SK-N-SH treated with all-trans-retinoic acid at 6 μM for 48 hours (cell line): ENCODE data around the gene LOXHD1.

Experiments
- ATAC-seq: fragments of 200-7000 bp; cut with Tn5 transposase; 3 replicates; pipeline ENCODE4 v1.9.1; 2020; ENCODE audit warnings: mild to moderate bottlenecking, moderate library complexity
- ARNTL ChIP-seq: fragments of 450-650 bp; formaldehyde crosslinking; IDR thresholded peaks from 2 replicates; pipeline ENCODE4 v1.5.0; 2020; ENCODE audit warnings: low read depth, mild to moderate bottlenecking, moderate library complexity, borderline replicate concordance
- BACH2 ChIP-seq: fragments of 250-450 bp; sonication (Bioruptor Pico); IDR thresholded peaks from 2 replicates; pipeline ENCODE4 v1.9.0; 2021; ENCODE audit warnings: mild to moderate bottlenecking, borderline replicate concordance
- CSDC2 ChIP-seq: fragments of 250-450 bp; sonication (Bioruptor Pico); IDR thresholded peaks from 2 replicates; pipeline ENCODE4 v1.5.0; 2020; ENCODE audit warnings: mild to moderate bottlenecking, moderate library complexity
- GLIS3 ChIP-seq: fragments of 250-450 bp; sonication (Bioruptor Pico); IDR thresholded peaks from 2 replicates; pipeline ENCODE4 v1.5.0; 2020; ENCODE audit warnings: mild to moderate bottlenecking, moderate library complexity
- OSR1 ChIP-seq: fragments of 250-450 bp; sonication (Bioruptor Pico); IDR thresholded peaks from 2 replicates; pipeline ENCODE4 v1.8.0; 2022; ENCODE audit warnings: moderate library complexity, mild to moderate bottlenecking, inconsistent platforms
- PPARA ChIP-seq: fragments of 250-450 bp; sonication (Bioruptor Pico); IDR thresholded peaks from 2 replicates; pipeline ENCODE4 v1.5.0; 2020; ENCODE audit warnings: mild to moderate bottlenecking, borderline replicate concordance
- RARB ChIP-seq: fragments of 250-450 bp; sonication (Bioruptor Pico); IDR thresholded peaks from 2 replicates; pipeline ENCODE4 v1.8.0; 2021; ENCODE audit warnings: mild to moderate bottlenecking, moderate library complexity
- SNAI2 ChIP-seq: fragments of 250-450 bp; sonication (Bioruptor Pico); IDR thresholded peaks from 2 replicates; pipeline ENCODE4 v1.5.0; 2020; ENCODE audit warnings: mild to moderate bottlenecking, moderate library complexity
- TCF4 ChIP-seq: fragments of 250-450 bp; sonication (Bioruptor Pico); IDR thresholded peaks from 2 replicates; pipeline ENCODE4 v1.8.0; 2021; ENCODE audit warnings: mild to moderate bottlenecking, moderate library complexity, borderline replicate concordance
- TOX ChIP-seq: fragments of 250-450 bp; sonication (Bioruptor Pico); IDR thresholded peaks from 2 replicates; pipeline ENCODE4 v1.8.0; 2021; ENCODE audit warnings: mild to moderate bottlenecking, moderate library complexity, borderline replicate concordance
- ZC3H10 ChIP-seq: fragments of 250-450 bp; sonication (Bioruptor Pico); IDR thresholded peaks from 2 replicates; pipeline ENCODE4 v1.5.1; 2021; ENCODE audit warnings: mild to moderate bottlenecking, moderate library complexity
- ZFP3 ChIP-seq: fragments of 250-450 bp; sonication (Bioruptor Pico); IDR thresholded peaks from 2 replicates; pipeline ENCODE4 v1.5.0; 2020; ENCODE audit warnings: mild to moderate bottlenecking, moderate library complexity
- ZFP30 ChIP-seq: fragments of 450-650 bp; formaldehyde crosslinking; IDR thresholded peaks from 2 replicates; pipeline ENCODE4 v1.5.0; 2022; ENCODE audit warnings: mild to moderate bottlenecking, moderate library complexity
- ZNF565 ChIP-seq: fragments of 450-650 bp; formaldehyde crosslinking; conservative IDR thresholded peaks from 2 replicates; pipeline ENCODE4 v1.5.0; 2020; ENCODE audit warnings: low read depth, mild to moderate bottlenecking, moderate library complexity
- ZNF70 ChIP-seq: fragments of 450-650 bp; formaldehyde crosslinking; IDR thresholded peaks from 2 replicates; pipeline ENCODE4 v1.5.0; 2020; ENCODE audit warnings: mild to moderate bottlenecking, moderate library complexity
- ZNF8 ChIP-seq: fragments of 450-650 bp; formaldehyde crosslinking; IDR thresholded peaks from 2 replicates; pipeline ENCODE4 v1.5.0; 2020; ENCODE audit warnings: mild to moderate bottlenecking, moderate library complexity
- TF ChIP-seq, protein P1 (sequence below): fragments of 250-450 bp; sonication (Bioruptor Pico); IDR thresholded peaks from 2 replicates; pipeline ENCODE4 v1.8.0; 2021; ENCODE audit warnings: low read depth, mild to moderate bottlenecking, moderate library complexity, borderline replicate concordance
- TF ChIP-seq, protein P2 (sequence below): fragments of 250-450 bp; sonication (Bioruptor Pico); IDR thresholded peaks from 2 replicates; pipeline ENCODE4 v1.5.1; 2021; ENCODE audit warnings: mild to moderate bottlenecking, moderate library complexity
- TF ChIP-seq, protein P3 (sequence below): fragments of 250-450 bp; sonication (Bioruptor Pico); IDR thresholded peaks from 2 replicates; pipeline ENCODE4 v1.8.0; 2020; ENCODE audit warnings: mild to moderate bottlenecking, moderate library complexity, borderline replicate concordance
- TF ChIP-seq, protein P4 (sequence below): fragments of 250-450 bp; sonication (Bioruptor Pico); IDR thresholded peaks from 2 replicates; pipeline ENCODE4 v1.5.1; 2020; ENCODE audit warnings: low read depth, mild to moderate bottlenecking, moderate library complexity
- TF ChIP-seq, protein P5 (sequence below): fragments of 250-450 bp; sonication (Bioruptor Pico); IDR thresholded peaks from 2 replicates; pipeline ENCODE4 v1.5.0; 2020; ENCODE audit warnings: mild to moderate bottlenecking, moderate library complexity

LOXHD1 gene

DNA sequence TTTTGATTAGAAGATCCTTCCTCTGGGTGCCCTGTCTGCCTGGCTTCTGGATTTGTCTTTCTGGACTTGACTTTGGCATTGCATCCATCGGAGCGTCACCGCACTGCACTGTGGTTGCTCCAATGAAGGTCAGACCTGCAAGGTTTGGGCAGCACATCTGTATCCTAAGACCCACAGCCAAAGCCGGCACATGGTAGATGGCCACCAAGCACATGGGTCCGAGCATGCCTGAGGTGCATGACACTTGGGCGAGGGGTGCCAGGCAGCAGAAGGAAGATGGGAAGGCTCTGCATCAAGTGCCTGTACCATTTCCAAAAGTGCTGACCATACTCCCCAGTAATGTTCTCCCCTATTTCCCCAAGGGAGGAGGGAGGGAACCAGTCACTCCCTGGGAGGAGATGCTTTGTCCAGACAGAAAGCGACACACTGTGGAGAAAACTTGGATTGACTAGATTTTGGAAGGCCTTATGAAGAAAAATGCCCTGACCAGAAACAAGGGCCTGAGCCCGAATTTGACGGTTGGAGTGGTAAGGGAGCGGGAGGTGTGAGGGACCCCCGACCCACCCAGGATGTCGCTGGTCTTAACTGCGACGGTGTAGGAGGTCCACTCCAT lies 149.9 kb downstream of the LOXHD1 start (continued):
- TF ChIP-seq, protein P1, sequence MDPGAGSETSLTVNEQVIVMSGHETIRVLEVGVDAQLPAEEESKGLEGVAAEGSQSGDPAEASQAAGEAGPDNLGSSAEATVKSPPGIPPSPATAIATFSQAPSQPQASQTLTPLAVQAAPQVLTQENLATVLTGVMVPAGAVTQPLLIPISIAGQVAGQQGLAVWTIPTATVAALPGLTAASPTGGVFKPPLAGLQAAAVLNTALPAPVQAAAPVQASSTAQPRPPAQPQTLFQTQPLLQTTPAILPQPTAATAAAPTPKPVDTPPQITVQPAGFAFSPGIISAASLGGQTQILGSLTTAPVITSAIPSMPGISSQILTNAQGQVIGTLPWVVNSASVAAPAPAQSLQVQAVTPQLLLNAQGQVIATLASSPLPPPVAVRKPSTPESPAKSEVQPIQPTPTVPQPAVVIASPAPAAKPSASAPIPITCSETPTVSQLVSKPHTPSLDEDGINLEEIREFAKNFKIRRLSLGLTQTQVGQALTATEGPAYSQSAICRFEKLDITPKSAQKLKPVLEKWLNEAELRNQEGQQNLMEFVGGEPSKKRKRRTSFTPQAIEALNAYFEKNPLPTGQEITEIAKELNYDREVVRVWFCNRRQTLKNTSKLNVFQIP (CRISPR knock-in tag): no peak
- TF ChIP-seq ZNF70 (CRISPR knock-in tag) (no peak), ZFP3 (CRISPR knock-in tag) (no peak), ZNF8 (CRISPR knock-in tag) (no peak), ZNF565 (CRISPR knock-in tag) (no peak)
- TF ChIP-seq, all 23 proteins: peak for 0

DNA sequence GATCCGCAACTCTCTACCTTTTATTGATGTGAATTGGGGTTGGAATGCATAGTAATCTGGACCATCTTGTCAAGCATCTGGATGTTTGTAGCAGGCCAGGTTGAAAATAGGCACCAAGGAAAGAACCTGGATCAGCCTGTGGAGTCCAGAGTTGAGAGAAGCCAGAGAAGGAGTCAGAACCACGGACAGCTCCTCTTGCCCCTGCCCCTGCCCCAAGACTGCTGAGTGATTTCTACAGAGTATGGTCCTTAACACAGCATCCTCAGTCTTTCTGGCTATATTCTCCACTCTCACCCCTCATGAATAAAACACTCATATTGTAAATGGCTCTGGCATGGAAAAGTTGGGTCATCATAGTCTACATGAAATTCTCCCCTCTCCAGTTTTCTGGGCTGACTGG lies 154.6 kb downstream of the LOXHD1 start:
- TF ChIP-seq RARB (CRISPR knock-in tag): no peak
- TF ChIP-seq ARNTL (CRISPR knock-in tag): no peak
- no peak for TF ChIP-seq TCF4 (CRISPR knock-in tag)
- TF ChIP-seq, all 23 proteins: peak for 0

DNA sequence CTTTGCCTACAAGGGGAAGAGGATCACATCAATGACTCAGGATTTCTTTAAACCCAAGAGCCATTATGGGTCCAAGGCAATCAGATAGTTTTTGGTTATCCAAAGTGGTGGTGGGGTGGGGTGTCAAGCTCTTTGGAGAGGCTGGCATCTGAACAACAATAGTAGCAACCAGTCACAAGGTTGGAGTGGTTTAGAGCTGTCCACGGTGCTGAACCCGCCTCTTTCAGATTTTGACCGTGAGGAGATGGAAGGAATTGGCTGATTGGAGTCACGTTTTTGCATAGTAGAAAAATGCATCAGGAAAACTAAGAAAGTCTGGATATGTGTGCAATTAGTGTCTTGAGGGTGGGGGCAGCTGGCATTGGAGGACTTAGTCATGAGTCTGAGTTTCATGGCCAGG lies 159.9 kb downstream of the LOXHD1 start:
- no peak for ATAC-seq
- TF ChIP-seq BACH2 (CRISPR knock-in tag) (no peak), ARNTL (CRISPR knock-in tag) (no peak), GLIS3 (CRISPR knock-in tag) (no peak), RARB (CRISPR knock-in tag) (no peak), ZFP30 (no peak), TOX (CRISPR knock-in tag) (no peak), TCF4 (CRISPR knock-in tag) (no peak), ZC3H10 (CRISPR knock-in tag) (no peak), SNAI2 (CRISPR knock-in tag) (no peak), ZNF8 (CRISPR knock-in tag) (no peak), ZNF565 (CRISPR knock-in tag) (no peak), CSDC2 (CRISPR knock-in tag) (no peak), OSR1 (CRISPR knock-in tag) (no peak), PPARA (no peak)
- TF ChIP-seq, protein P2, sequence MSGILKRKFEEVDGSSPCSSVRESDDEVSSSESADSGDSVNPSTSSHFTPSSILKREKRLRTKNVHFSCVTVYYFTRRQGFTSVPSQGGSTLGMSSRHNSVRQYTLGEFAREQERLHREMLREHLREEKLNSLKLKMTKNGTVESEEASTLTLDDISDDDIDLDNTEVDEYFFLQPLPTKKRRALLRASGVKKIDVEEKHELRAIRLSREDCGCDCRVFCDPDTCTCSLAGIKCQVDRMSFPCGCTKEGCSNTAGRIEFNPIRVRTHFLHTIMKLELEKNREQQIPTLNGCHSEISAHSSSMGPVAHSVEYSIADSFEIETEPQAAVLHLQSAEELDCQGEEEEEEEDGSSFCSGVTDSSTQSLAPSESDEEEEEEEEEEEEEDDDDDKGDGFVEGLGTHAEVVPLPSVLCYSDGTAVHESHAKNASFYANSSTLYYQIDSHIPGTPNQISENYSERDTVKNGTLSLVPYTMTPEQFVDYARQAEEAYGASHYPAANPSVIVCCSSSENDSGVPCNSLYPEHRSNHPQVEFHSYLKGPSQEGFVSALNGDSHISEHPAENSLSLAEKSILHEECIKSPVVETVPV: no peak
- TF ChIP-seq, protein P3, sequence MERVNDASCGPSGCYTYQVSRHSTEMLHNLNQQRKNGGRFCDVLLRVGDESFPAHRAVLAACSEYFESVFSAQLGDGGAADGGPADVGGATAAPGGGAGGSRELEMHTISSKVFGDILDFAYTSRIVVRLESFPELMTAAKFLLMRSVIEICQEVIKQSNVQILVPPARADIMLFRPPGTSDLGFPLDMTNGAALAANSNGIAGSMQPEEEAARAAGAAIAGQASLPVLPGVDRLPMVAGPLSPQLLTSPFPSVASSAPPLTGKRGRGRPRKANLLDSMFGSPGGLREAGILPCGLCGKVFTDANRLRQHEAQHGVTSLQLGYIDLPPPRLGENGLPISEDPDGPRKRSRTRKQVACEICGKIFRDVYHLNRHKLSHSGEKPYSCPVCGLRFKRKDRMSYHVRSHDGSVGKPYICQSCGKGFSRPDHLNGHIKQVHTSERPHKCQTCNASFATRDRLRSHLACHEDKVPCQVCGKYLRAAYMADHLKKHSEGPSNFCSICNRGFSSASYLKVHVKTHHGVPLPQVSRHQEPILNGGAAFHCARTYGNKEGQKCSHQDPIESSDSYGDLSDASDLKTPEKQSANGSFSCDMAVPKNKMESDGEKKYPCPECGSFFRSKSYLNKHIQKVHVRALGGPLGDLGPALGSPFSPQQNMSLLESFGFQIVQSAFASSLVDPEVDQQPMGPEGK: no peak
- TF ChIP-seq, protein P1 (CRISPR knock-in tag): no peak
- TF ChIP-seq, protein P4, sequence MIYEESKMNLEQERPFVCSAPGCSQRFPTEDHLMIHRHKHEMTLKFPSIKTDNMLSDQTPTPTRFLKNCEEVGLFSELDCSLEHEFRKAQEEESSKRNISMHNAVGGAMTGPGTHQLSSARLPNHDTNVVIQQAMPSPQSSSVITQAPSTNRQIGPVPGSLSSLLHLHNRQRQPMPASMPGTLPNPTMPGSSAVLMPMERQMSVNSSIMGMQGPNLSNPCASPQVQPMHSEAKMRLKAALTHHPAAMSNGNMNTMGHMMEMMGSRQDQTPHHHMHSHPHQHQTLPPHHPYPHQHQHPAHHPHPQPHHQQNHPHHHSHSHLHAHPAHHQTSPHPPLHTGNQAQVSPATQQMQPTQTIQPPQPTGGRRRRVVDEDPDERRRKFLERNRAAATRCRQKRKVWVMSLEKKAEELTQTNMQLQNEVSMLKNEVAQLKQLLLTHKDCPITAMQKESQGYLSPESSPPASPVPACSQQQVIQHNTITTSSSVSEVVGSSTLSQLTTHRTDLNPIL: no peak
- TF ChIP-seq, protein P5, sequence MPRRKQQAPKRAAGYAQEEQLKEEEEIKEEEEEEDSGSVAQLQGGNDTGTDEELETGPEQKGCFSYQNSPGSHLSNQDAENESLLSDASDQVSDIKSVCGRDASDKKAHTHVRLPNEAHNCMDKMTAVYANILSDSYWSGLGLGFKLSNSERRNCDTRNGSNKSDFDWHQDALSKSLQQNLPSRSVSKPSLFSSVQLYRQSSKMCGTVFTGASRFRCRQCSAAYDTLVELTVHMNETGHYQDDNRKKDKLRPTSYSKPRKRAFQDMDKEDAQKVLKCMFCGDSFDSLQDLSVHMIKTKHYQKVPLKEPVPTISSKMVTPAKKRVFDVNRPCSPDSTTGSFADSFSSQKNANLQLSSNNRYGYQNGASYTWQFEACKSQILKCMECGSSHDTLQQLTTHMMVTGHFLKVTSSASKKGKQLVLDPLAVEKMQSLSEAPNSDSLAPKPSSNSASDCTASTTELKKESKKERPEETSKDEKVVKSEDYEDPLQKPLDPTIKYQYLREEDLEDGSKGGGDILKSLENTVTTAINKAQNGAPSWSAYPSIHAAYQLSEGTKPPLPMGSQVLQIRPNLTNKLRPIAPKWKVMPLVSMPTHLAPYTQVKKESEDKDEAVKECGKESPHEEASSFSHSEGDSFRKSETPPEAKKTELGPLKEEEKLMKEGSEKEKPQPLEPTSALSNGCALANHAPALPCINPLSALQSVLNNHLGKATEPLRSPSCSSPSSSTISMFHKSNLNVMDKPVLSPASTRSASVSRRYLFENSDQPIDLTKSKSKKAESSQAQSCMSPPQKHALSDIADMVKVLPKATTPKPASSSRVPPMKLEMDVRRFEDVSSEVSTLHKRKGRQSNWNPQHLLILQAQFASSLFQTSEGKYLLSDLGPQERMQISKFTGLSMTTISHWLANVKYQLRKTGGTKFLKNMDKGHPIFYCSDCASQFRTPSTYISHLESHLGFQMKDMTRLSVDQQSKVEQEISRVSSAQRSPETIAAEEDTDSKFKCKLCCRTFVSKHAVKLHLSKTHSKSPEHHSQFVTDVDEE (CRISPR knock-in tag): no peak

More for the DNA sequence above, 154.6 kb downstream of the LOXHD1 start:
- ATAC-seq: no peak
